Measurements from ENCODE around the gene SLC25A13.

DNA sequence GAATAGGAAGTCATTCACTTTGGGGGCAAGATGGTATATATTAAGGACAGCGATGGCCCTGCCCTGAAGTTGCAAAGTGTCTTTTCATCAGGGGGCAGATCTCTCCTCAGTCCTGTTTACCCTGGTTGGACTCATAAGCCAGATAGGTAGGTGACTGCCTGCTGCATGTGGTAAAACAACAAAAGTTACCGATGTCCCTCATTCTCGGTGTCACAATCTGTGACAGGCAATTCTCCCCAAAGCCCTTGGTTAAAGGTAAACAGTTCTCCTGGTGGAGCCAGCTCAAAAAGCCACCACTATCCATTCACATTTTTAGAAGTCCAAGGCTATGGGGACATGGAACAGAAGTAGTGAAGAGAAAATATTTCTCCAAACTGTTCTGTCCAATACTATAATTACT, 9.9 kb upstream of the SLC25A13 start:
- TF ChIP-seq CTCF (IDR thresholded peaks at IDR 0.05; ENCODE audit: insufficient read depth, low read length) = no peak
- no peak for TF ChIP-seq POLR2AphosphoS5 (IDR thresholded peaks at IDR 0.05; ENCODE audit: low read depth)
- no peak for TF ChIP-seq SPI1 (IDR thresholded peaks at IDR 0.05; ENCODE audit: borderline replicate concordance, low read depth)
- TF ChIP-seq, protein P1, sequence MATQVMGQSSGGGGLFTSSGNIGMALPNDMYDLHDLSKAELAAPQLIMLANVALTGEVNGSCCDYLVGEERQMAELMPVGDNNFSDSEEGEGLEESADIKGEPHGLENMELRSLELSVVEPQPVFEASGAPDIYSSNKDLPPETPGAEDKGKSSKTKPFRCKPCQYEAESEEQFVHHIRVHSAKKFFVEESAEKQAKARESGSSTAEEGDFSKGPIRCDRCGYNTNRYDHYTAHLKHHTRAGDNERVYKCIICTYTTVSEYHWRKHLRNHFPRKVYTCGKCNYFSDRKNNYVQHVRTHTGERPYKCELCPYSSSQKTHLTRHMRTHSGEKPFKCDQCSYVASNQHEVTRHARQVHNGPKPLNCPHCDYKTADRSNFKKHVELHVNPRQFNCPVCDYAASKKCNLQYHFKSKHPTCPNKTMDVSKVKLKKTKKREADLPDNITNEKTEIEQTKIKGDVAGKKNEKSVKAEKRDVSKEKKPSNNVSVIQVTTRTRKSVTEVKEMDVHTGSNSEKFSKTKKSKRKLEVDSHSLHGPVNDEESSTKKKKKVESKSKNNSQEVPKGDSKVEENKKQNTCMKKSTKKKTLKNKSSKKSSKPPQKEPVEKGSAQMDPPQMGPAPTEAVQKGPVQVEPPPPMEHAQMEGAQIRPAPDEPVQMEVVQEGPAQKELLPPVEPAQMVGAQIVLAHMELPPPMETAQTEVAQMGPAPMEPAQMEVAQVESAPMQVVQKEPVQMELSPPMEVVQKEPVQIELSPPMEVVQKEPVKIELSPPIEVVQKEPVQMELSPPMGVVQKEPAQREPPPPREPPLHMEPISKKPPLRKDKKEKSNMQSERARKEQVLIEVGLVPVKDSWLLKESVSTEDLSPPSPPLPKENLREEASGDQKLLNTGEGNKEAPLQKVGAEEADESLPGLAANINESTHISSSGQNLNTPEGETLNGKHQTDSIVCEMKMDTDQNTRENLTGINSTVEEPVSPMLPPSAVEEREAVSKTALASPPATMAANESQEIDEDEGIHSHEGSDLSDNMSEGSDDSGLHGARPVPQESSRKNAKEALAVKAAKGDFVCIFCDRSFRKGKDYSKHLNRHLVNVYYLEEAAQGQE (IDR thresholded peaks at IDR 0.05; ENCODE audit: insufficient replicate concordance, low read depth) = no peak
- no peak for TF ChIP-seq GABPA (IDR thresholded peaks at IDR 0.05; ENCODE audit: low read depth)

All from HL-60 (cell line).